Skeletal muscle satellite cell (primary cell): ENCODE measurements around the gene WNT5A.

Experiments
- H3K27me3 ChIP-seq: 2 replicates; pipeline ENCODE4 v1.7.0; 2013; ENCODE audit warnings: low read length; ENCODE audit not compliant: control insufficient read depth, insufficient read depth
- H3K36me3 ChIP-seq: 2 replicates; pipeline ENCODE4 v1.7.0; 2013; ENCODE audit warnings: mild to moderate bottlenecking, control low read depth, low read length; ENCODE audit not compliant: insufficient read depth
- H3K4me1 ChIP-seq: 2 replicates; pipeline ENCODE4 v1.7.0; 2013; ENCODE audit warnings: low read length; ENCODE audit not compliant: control insufficient read depth, insufficient read depth
- H3K4me2 ChIP-seq: 2 replicates; pipeline ENCODE4 v1.7.0; 2013; ENCODE audit warnings: mild to moderate bottlenecking, low read length
- H3K4me3 ChIP-seq: 2 replicates; pipeline ENCODE4 v1.7.0; 2013; ENCODE audit warnings: low read length
- H3K9ac ChIP-seq: 2 replicates; pipeline ENCODE4 v1.7.0; 2013; ENCODE audit warnings: mild to moderate bottlenecking, low read depth, low read length, moderate library complexity
- H3K9me3 ChIP-seq: replicated peaks from 2 replicates; pipeline ENCODE4 v1.7.0; 2013; ENCODE audit warnings: mild to moderate bottlenecking, control low read depth, low read length

Gene WNT5A

GRCh38 chr3:55501905-55502304, 14.8 kb upstream of the WNT5A start:
- Histone ChIP-seq H3K4me3 (no peak overlapping the region), H3K36me3 (no peaks in the 10 kb centered on the region), H3K4me2 (no peak overlapping the region), H3K4me1 (peaks cover 10% of the 10 kb centered on the region), H3K9ac (no peak overlapping the region), H3K27me3 (no peaks in the 10 kb centered on the region), H3K9me3 (no peaks in the 10 kb centered on the region)

GRCh38 chr3:55500555-55501330, 13.6 kb upstream of the WNT5A start:
- Histone ChIP-seq H3K36me3 (no peaks in the 10 kb centered on the region), H3K4me2 (no peak overlapping the region), H3K4me3 (no peak overlapping the region), H3K27me3 (no peaks in the 10 kb centered on the region), H3K9me3 (no peaks in the 10 kb centered on the region), H3K9ac (no peak overlapping the region), H3K4me1 (peaks cover 10% of the 10 kb centered on the region)

GRCh38 chr3:55498520-55498919, 11.4 kb upstream of the WNT5A start:
- Histone ChIP-seq H3K9ac (no peak overlapping the region), H3K9me3 (no peaks in the 10 kb centered on the region), H3K36me3 (no peaks in the 10 kb centered on the region), H3K4me1 (peaks cover 10% of the 10 kb centered on the region), H3K4me3 (no peak overlapping the region), H3K4me2 (no peak overlapping the region), H3K27me3 (no peaks in the 10 kb centered on the region)

- no peaks in the 10 kb centered on the region for H3K27me3 ChIP-seq
- H3K36me3 ChIP-seq = no peaks in the 10 kb centered on the region
- no peaks in the 10 kb centered on the region for H3K9me3 ChIP-seq
- no peak overlapping the region for H3K4me2 ChIP-seq
- H3K4me3 ChIP-seq = no peak overlapping the region
- no peak overlapping the region for H3K9ac ChIP-seq
- H3K4me1 ChIP-seq = peaks cover 10% of the 10 kb centered on the region
These were observed 10.1 kb upstream of the WNT5A start for GRCh38 chr3:55497250-55497649.

GRCh38 chr3:55494976-55495375, 7.9 kb upstream of the WNT5A start:
- H3K4me3 ChIP-seq = no peak overlapping the region
- H3K4me1 ChIP-seq = peaks cover 20% of the 10 kb centered on the region
- no peaks in the 10 kb centered on the region for H3K27me3 ChIP-seq
- H3K36me3 ChIP-seq = no peaks in the 10 kb centered on the region
- H3K9me3 ChIP-seq = no peaks in the 10 kb centered on the region
- H3K4me2 ChIP-seq = no peak overlapping the region
- no peak overlapping the region for H3K9ac ChIP-seq

- H3K4me2 ChIP-seq = no peak overlapping the region
- no peak overlapping the region for H3K9ac ChIP-seq
- H3K4me3 ChIP-seq = no peak overlapping the region
- no peaks in the 10 kb centered on the region for H3K9me3 ChIP-seq
- no peaks in the 10 kb centered on the region for H3K27me3 ChIP-seq
- H3K4me1 ChIP-seq = peaks cover 35% of the 10 kb centered on the region
- H3K36me3 ChIP-seq = no peaks in the 10 kb centered on the region
These were observed 5.9 kb upstream of the WNT5A start for GRCh38 chr3:55492976-55493375.

GRCh38 chr3:55491296-55491816, 4.2 kb upstream of the WNT5A start:
- H3K36me3 ChIP-seq = no peaks in the 10 kb centered on the region
- peaks cover 35% of the 10 kb centered on the region for H3K4me1 ChIP-seq
- no peaks in the 10 kb centered on the region for H3K9me3 ChIP-seq
- H3K9ac ChIP-seq = peak overlapping the region; percentile 34
- H3K4me3 ChIP-seq = peak overlapping the region; percentile 26
- H3K27me3 ChIP-seq = no peaks in the 10 kb centered on the region
- peak overlapping the region; percentile 47 for H3K4me2 ChIP-seq

GRCh38 chr3:55490276-55490913, 3.3 kb upstream of the WNT5A start:
- Histone ChIP-seq H3K9ac (no peak overlapping the region), H3K36me3 (no peaks in the 10 kb centered on the region), H3K27me3 (no peaks in the 10 kb centered on the region), H3K4me1 (peaks cover 35% of the 10 kb centered on the region), H3K4me3 (no peak overlapping the region), H3K9me3 (no peaks in the 10 kb centered on the region), H3K4me2 (peak overlapping the region; percentile 96)

GRCh38 chr3:55489798-55490132, 2.7 kb upstream of the WNT5A start:
- H3K9me3 ChIP-seq = no peaks in the 10 kb centered on the region
- no peaks in the 10 kb centered on the region for H3K27me3 ChIP-seq
- no peaks in the 10 kb centered on the region for H3K36me3 ChIP-seq
- H3K4me2 ChIP-seq = peak overlapping the region; percentile 96
- H3K9ac ChIP-seq = no peak overlapping the region
- H3K4me3 ChIP-seq = no peak overlapping the region
- H3K4me1 ChIP-seq = peaks cover 35% of the 10 kb centered on the region

GRCh38 chr3:55488398-55489055, 1.4 kb upstream of the WNT5A start:
- peak overlapping the region; percentile 96 for H3K4me2 ChIP-seq
- peak overlapping the region; percentile 76 for H3K4me3 ChIP-seq
- H3K4me1 ChIP-seq = peaks cover 45% of the 10 kb centered on the region
- H3K36me3 ChIP-seq = peaks cover 8% of the 10 kb centered on the region
- no peaks in the 10 kb centered on the region for H3K9me3 ChIP-seq
- H3K27me3 ChIP-seq = no peaks in the 10 kb centered on the region
- H3K9ac ChIP-seq = peak overlapping the region; percentile 95

GRCh38 chr3:55487381-55488241, 505 bp upstream of the WNT5A start:
- peak overlapping the region; percentile 96 for H3K4me2 ChIP-seq
- H3K27me3 ChIP-seq = no peaks in the 10 kb centered on the region
- peak overlapping the region; percentile 95 for H3K9ac ChIP-seq
- H3K4me1 ChIP-seq = peaks cover 53% of the 10 kb centered on the region
- H3K4me3 ChIP-seq = peak overlapping the region; percentile 76
- H3K36me3 ChIP-seq = peaks cover 17% of the 10 kb centered on the region
- H3K9me3 ChIP-seq = no peaks in the 10 kb centered on the region
